NCI-H510A treated with DMSO at 0.1 percent for 48 hours (cell line): ENCODE data around the gene NPIPA5.
"Not testable (repeated sequence)": the region's sequence is repeated elsewhere in the genome, so short reads cannot be mapped to it uniquely, and the experiment has no call there.

Source experiments
- DNase-seq: peaks from one replicate; lab custom pipeline; 2025; lab: John Stamatoyannopoulos, UW

The NPIPA5 gene

DNA sequence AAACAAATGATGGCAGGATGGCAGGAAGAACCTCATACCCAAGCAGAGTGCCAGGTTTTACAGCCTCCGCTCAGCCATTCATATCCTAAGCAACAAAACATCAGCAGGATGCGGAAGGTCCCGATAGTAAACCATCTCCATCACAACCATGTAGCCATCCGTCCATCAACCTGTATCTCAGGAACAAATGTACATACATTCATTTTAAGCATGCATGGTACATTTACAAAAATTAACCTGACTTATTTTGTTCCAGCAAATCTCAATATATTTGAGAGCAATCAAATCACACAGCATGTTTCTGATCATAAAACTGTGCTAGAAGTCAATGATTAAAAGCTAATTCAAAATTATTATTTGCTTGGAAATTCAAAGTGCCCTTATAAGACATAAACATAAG is at the start of gene NPIPA5:
NPIPA5 (minus strand) TSS at position 101 of the 400 bp plus-strand sequence; CDS start at position 101, 0 bp downstream.
- not testable (repeated sequence) for DNase-seq

DNA sequence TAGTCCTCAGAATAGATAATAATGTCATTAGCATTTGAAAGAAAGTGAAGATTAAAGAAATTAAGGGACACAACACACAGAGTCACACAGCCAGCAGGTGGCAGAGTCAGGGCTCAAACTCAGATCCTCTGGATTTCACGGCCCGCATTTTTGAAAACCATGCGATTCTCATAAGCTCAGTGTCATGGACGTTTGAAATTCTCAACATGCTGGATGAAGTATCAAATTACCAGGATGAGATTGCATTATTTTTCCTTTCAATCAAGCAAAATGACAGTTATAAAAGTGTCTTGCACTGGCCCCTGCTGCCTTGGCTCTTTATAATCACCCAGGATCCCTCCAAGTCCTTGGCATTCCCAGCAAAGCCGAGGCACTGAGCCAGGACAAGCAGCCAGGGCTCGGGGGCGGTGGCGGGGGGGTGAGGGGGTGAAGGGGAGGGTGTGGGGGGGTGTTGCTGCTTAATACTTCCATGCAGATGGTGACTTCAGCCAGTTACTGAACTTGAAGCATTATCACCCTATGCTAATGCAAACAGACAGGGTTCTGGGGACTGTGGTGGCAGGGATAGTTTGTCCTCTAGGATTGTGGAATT is 49.6 kb upstream of the NPIPA5 start:
- DNase-seq: peak; percentile 84

GRCh38 chr16:15426796-15427195 is 48.7 kb upstream of the NPIPA5 start:
- DNase-seq: no peak

DNA sequence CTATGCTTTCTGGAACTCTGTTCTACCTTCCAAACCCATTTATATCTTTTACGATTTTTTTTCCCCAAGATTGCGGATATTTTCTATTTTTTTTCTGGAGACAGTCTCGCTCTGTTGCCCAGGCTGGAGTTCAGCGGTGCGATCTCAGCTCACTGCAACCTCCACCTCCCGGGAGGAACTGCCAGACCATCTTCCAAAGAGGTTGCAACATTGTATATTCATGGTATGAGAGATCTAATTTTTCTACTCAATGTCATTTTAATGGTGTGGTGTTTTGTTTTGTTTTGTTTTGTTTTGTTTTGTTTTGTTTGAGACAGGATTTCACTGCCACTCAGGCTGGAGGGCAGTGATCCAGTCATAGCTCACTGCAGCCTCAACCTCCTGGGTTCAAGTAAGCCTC is 47.8 kb upstream of the NPIPA5 start:
- DNase-seq: no peak

GRCh38 chr16:15422222-15422621 is 44.1 kb upstream of the NPIPA5 start:
- DNase-seq: no peak

DNA sequence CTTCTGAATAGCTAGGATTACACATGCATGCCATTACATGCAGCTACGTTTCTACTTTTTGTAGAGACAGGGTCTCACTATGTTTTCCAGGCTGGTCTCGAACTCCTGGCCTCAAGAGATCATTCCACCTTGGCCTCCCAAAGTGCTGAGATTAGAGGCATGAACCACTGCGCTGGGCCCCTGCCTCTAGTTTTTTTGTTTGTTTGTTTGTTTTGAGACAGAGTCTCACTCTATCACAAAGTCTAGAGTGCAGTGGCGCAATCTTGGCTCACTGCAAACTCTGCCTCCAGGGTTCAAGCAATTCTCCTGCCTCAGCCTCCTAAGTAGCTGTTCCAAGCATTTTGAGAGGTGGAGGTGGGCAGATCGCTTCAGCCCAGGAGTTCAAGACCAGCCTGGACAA is 43.6 kb upstream of the NPIPA5 start:
- not testable (repeated sequence) for DNase-seq

GRCh38 chr16:15418206-15418605 is 40.1 kb upstream of the NPIPA5 start:
- no peak for DNase-seq

- no peak for DNase-seq
Observed at GRCh38 chr16:15417197-15417596, 39.1 kb upstream of the NPIPA5 start.

- no peak for DNase-seq
Observed at GRCh38 chr16:15415511-15415985, 37.5 kb upstream of the NPIPA5 start.

GRCh38 chr16:15409476-15409875 is 31.4 kb upstream of the NPIPA5 start:
- DNase-seq: not testable (repeated sequence)

GRCh38 chr16:15407756-15408155 is 29.7 kb upstream of the NPIPA5 start:
- not testable (repeated sequence) for DNase-seq

- no peak for DNase-seq
Observed at GRCh38 chr16:15404792-15405191, 26.7 kb upstream of the NPIPA5 start.

DNA sequence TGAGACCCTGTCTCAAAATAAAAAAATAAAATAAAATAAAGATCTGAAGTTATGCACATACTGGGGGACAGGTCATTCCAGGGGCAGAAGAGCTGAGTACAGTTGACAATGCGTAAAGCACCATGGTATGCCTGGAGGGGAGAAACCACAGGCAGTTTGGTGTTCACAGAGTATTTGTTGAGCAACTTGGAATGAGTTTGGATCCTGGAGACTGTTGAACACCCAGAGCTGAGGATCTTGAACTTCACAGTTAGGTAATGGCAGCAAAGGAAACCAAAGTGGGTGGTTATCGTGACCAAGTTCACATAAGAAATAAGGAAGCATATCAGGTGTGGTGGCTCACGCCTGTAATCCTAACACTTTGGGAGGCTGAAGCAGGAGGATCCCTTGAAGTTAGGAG is 26.0 kb upstream of the NPIPA5 start:
- not testable (repeated sequence) for DNase-seq

- DNase-seq: no peak
Observed at GRCh38 chr16:15403392-15403995, 25.4 kb upstream of the NPIPA5 start.

DNA sequence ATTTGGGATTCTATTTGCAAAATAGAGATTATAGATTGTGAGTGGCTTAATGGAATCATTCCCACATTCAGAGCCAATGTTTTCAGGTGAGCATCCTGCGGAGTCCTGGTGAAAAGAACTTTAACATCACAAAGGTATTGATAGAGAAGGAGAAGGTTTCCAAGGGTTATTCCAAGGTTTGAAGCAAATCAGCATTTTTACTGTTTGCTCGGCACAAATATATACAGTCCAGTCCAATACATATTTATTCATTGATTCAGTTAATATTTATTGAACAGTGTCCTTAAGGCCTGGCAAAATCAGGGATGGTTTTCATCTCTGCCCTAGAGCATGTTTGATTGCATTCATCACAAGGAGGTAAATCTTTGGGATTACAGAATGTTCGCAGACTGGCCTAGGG is 23.9 kb upstream of the NPIPA5 start:
- DNase-seq: no peak

GRCh38 chr16:15400314-15400713 is 22.2 kb upstream of the NPIPA5 start:
- not testable (repeated sequence) for DNase-seq

- no peak for DNase-seq
Observed at GRCh38 chr16:15399317-15399716, 21.2 kb upstream of the NPIPA5 start.

DNA sequence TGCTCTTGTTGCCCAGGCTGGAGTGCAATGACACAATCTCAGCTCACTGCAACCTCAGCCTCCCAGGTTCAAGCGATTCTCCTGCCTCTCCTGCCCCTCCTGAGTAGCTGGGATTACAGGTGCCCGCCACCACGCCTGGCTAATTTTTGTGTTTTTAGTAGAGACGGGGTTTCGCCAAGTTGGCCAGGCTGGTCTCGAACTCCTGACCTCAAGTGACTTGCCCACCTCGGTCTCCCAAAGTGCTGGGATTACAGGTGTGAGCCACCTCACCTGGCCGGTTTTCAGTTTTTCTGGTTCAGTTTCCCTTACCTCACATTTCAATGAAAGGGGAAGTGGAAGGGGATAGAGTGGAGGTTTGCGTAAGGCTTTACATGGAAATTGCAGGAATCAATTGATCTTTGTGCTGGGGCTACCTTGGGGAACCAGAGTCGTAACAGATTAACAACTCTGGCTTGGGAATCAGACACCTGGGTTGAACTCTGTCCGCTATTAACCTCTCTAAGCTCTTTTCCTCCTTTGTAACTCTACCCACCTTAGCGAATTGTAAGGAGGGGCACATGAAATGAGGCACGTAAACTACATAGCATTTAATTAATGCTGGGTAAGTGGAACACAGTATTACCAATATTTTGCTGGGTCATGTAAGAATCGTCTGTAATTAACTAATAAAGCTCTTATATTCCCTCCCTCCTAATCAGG is 20.7 kb upstream of the NPIPA5 start:
- no peak for DNase-seq

DNA sequence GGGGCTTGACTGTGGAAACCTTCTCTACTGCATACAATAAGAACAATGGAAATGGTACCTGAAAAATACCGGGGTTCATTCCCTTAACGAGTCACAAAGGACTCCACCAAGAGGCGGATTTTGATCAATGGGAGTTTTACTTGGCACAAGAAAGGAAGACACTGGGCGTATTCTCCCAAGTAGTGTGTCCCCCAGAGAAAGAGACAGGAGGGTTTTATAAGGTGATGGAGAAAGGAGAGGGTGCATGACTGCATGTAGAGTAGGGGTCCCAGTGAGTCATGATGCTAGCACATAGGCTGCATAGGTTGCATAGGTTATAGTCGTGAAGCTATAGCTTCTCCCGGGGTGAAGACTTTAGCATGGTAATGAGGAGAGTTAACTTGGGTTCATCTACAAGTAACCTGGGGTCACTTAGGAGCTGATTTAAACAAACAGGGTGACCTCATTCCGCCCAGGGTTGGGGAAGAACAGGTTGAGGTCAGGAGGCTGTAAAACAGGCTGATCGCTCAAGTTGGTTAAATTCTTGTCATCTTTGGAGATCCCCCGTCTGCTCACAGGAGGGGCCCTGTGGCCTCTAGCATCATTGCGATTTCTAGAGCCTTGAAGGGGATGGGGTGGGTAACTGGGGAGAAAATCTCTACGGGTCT is 19.0 kb upstream of the NPIPA5 start:
- no peak for DNase-seq

DNA sequence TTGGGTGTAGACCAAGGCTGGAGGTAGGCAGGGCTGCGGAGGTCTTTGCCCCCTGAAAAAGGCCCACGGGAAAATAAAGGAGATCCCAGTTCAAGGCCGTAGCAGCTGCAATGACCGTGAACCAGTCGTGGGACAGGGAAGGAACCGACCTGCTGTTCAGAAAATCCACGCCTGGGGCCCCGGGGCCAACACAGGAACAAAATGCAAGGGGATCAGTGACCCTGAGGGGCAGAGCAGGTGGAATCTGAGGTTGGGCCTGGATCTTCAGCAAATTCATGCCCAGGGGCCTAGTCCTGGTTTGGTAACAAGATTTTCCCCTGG is 18.4 kb upstream of the NPIPA5 start:
- DNase-seq: not testable (repeated sequence)

DNA sequence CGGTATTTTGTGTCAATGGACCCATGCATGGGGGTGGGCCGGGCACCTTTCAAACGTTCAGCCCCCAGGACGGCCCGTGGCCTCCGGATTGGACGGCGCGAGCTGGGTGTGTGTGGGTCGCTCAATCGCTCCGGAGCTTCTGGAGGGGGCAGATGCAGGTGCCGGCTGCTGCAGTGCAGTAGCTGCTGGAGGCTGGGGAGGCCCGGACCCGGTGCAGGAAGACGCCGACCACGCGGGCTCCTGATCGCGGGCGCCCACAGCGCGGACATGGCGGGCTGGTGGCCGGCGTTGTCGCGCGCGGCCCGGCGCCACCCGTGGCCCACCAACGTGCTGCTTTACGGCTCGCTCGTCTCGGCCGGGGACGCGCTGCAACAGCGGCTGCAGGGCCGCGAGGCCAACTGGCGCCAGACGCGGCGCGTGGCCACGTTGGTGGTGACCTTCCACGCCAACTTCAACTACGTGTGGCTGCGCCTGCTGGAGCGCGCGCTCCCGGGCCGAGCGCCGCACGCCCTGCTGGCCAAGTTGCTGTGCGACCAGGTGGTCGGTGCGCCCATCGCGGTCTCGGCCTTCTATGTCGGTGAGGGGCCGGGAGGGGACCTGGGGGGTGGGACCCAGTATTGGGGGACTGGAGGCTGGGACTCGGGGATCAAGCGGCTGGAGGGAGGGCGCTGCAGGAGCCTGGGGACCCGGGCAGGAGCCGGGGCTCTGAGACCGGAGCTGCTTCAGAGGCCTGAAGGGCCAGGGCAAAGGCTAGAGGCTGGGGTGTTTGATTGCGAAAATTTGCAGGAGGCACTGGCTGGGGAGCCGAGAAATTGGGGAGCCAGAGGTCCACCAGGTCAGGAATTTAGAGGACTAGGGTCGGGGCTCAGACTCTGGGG is 17.8 kb upstream of the NPIPA5 start, which contains the start of gene MPV17L:
MPV17L (plus strand) TSS at position 124 of the 878 bp plus-strand sequence; CDS start at position 268, 144 bp downstream.
- DNase-seq: peak; percentile 60

DNA sequence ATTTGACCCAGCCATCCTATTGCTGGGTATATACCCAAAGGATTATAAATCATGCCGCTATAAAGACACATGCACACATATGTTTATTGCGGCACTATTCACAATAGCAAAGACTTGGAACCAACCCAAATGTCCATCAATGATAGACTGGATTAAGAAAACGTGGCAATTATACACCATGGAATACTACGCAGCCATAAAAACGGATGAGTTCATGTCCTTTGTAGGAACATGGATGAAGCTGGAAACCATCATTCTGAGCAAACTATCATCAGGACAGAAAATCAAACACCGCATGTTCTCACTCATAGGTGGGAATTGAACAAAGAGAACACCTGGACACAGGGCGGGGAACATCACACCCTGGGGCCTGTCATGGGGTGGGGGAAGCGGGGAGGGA is 14.9 kb upstream of the NPIPA5 start:
- DNase-seq: not testable (repeated sequence)
